Transverse colon (tissue), 4 donors: ENCODE results near the gene BMP8A. TPM values are rescaled to one million over a fixed set of nuclear protein-coding genes. Genes with fewer than 3 reads are reported as not detected.
A peak's percentile ranks its signal among the peaks of the same experiment; 100 is the strongest.

ENCODE experiments used
- DNase-seq: peaks from one replicate; pipeline ENCODE4 v3.0.0-alpha.2; 2019
- H3K27ac ChIP-seq, 4 donors: fragments of 200-600 bp; sonication (generic); 2 replicates each; pipeline ENCODE4 v1.5.1; 2016 to 2018; ENCODE audit warnings: inconsistent platforms in 4 of 4
- H3K27me3 ChIP-seq: fragments of 200-600 bp; sonication (generic); 2 replicates; pipeline ENCODE4 v1.5.1; 2017; ENCODE audit warnings: inconsistent platforms
- H3K36me3 ChIP-seq, 4 donors: fragments of 200-600 bp; sonication (generic); 2 replicates each; pipeline ENCODE4 v1.5.1; 2017 to 2019; ENCODE audit warnings: inconsistent platforms in 4 of 4
- H3K4me1 ChIP-seq, 4 donors: fragments of 200-600 bp; sonication (generic); 2 replicates each; pipeline ENCODE4 v1.5.1; 2017 to 2020; ENCODE audit warnings: inconsistent platforms in 4 of 4
- H3K4me3 ChIP-seq, 4 donors: fragments of 200-600 bp; sonication (generic); 1 replicate in 1 of 4; 2 replicates in 3 of 4; pipeline versions ENCODE4 v1.5.1 to v1.6.1; 2017 to 2019; ENCODE audit warnings: inconsistent platforms in 4 of 4
- H3K9me3 ChIP-seq, 2 donors: fragments of 200-600 bp; sonication (generic); 2 replicates each; pipeline ENCODE4 v1.5.1; 2017 to 2019; ENCODE audit warnings: inconsistent platforms in 2 of 2
- EP300 ChIP-seq: sonication (generic); formaldehyde crosslinking; IDR thresholded peaks from one replicate; pipeline ENCODE4 v1.6.1; 2017; ENCODE audit warnings: antibody characterized with exemption, low read depth
- POLR2A ChIP-seq: fragments of 450-650 bp; IDR thresholded peaks from one replicate; pipeline ENCODE4 v1.6.1; 2016; ENCODE audit warnings: antibody characterized with exemption, mild to moderate bottlenecking, moderate library complexity
- POLR2AphosphoS5 ChIP-seq, 3 donors: sonication (generic); formaldehyde crosslinking; IDR thresholded peaks; one replicate each; pipeline ENCODE4 v1.6.1; 2016; ENCODE audit warnings: antibody characterized with exemption in 3 of 3
- WGBS, 2 donors: methylation state at CpG; one replicate each; pipeline ENCODE4 v1.1.5; 2018; ENCODE audit warnings: low coverage in 1 of 2; 5-methylcytosine and 5-hydroxymethylcytosine counted together
- in situ Hi-C, 4 donors: fragments of 200-750 bp; cut with MboI; loops; one replicate each; pipeline versions ENCODE4 v1.15.0 to v1.15.1; 2017; ENCODE audit warnings: low sequenced_read_pairs in 3 of 4, low pct_ligation_motif_present in 1 of 4, low pct_unique_long_range_greater_than_20kb in 1 of 4
- intact Hi-C: fragments of 100-400 bp; cut with DNase I; formaldehyde crosslinking; loops from one replicate; pipeline ENCODE4 v1.15.1; 2023; ENCODE audit warnings: low total_unique reads
- total RNA-seq, 4 donors: library from RNA; depleted of rRNA; stranded (reverse); fragments of >200 nt; gene quantifications; one replicate each; pipeline ENCODE4 v1.1.0, GENCODE V29; 2016
- TF ChIP-seq, protein P1 (sequence below), 5 experiments: fragments of 200-600 bp in 3 of 5; fragments of 450-650 bp in 2 of 5; sonication (generic) in 3 of 5; IDR thresholded peaks; 1 replicate in 2 of 5; 2 replicates in 3 of 5; pipeline ENCODE4 v1.5.1; 2016 to 2017; ENCODE audit warnings: antibody characterized with exemption in 5 of 5, inconsistent platforms in 3 of 5, mild to moderate bottlenecking in 2 of 5, moderate library complexity in 1 of 5

Gene BMP8A
- total RNA-seq, 4 donors from 2014 or later, result 11.0 to 12.3 TPM; not detected in 2

DNA sequence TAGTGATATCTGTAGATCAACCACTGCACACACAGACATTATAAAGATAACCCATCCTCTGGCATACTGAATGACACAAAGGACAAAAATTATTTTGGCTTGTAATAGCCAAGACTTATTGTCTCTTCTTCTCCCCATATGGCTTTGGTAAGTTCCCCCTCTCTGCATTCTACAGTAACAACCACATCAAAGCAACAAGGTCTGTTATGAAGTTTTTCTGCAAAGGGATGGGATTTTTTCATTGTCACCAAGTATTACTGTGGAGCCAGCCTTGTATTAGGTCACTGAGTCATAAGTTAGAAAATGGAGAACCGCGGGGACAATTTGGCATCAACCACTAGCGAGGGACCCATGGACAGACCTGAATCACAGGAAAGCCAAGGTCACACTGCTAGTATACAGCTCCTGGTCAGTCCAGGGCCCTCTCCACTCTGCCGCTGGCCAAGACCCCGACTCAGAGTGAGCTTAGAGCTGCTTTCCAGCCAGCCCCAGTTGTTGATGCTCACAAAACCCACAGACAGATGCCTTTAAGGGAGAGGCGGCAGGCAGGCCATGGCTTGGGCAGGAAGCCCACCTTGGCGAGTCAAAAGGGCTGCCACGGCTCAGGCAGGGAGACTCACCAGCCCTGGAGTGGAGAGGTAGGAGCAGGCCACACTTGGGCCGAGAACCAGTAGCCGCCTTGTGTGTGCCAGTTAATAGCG is 79.2 kb downstream of the BMP8A start:
- no peak for DNase-seq
- Histone ChIP-seq H3K27ac (no peak overlapping the region), H3K36me3 (peaks cover 0 to 58% (median 22%) of the 10 kb centered on the region in 4 donors), H3K27me3 (no peaks in the 10 kb centered on the region), H3K9me3 (no peaks in the 10 kb centered on the region), H3K4me3 (no peak overlapping the region), H3K4me1 (peaks cover 29 to 47% (median 41%) of the 10 kb centered on the region in 4 donors)
- in situ Hi-C loops, result no loop called here
- TF ChIP-seq, protein P1, sequence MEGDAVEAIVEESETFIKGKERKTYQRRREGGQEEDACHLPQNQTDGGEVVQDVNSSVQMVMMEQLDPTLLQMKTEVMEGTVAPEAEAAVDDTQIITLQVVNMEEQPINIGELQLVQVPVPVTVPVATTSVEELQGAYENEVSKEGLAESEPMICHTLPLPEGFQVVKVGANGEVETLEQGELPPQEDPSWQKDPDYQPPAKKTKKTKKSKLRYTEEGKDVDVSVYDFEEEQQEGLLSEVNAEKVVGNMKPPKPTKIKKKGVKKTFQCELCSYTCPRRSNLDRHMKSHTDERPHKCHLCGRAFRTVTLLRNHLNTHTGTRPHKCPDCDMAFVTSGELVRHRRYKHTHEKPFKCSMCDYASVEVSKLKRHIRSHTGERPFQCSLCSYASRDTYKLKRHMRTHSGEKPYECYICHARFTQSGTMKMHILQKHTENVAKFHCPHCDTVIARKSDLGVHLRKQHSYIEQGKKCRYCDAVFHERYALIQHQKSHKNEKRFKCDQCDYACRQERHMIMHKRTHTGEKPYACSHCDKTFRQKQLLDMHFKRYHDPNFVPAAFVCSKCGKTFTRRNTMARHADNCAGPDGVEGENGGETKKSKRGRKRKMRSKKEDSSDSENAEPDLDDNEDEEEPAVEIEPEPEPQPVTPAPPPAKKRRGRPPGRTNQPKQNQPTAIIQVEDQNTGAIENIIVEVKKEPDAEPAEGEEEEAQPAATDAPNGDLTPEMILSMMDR (IDR thresholded peaks at IDR 0.05), result no peak
- no peak for TF ChIP-seq POLR2AphosphoS5 (IDR thresholded peaks at IDR 0.05)
- no peak for TF ChIP-seq POLR2A
- TF ChIP-seq EP300, result no peak
- intact Hi-C loops, result no loop called here
- 93 to 100% methylated on average over 3 to 11 of the region's 11 CpGs for WGBS, 2 donors

DNA sequence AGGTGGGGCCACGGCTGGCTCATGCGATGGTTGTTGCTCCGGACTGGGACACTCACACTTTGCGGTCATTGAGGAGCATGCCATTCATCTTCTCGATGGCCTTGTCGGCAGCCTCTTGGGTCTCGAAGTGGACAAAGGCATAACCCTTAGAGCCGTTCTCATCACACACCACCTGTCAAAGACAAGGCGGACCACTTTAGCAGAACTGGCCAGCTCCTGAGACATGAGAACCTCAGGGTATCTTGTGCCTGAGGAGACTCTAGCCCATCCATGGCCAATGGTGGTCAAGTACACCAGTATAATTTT is 79.7 kb downstream of the BMP8A start:
- Histone ChIP-seq H3K27ac (no peak overlapping the region), H3K4me3 (no peak overlapping the region), H3K36me3 (peaks cover 0 to 58% (median 20%) of the 10 kb centered on the region in 4 donors), H3K4me1 (peaks cover 29 to 47% (median 40%) of the 10 kb centered on the region in 4 donors), H3K27me3 (no peaks in the 10 kb centered on the region), H3K9me3 (no peaks in the 10 kb centered on the region)
- no peak for TF ChIP-seq POLR2A
- no peak for TF ChIP-seq EP300
- peak in 1 of 3 donors; percentile 15 for TF ChIP-seq POLR2AphosphoS5 (IDR thresholded peaks at IDR 0.05)
- intact Hi-C loops (no loop called here), in situ Hi-C loops (no loop called here)
- DNase-seq, result no peak
- 95% methylated on average over 9 of the region's 9 CpGs; no CpG with 5 or more reads in 1 of the 2 donors for WGBS, 2 donors

DNA sequence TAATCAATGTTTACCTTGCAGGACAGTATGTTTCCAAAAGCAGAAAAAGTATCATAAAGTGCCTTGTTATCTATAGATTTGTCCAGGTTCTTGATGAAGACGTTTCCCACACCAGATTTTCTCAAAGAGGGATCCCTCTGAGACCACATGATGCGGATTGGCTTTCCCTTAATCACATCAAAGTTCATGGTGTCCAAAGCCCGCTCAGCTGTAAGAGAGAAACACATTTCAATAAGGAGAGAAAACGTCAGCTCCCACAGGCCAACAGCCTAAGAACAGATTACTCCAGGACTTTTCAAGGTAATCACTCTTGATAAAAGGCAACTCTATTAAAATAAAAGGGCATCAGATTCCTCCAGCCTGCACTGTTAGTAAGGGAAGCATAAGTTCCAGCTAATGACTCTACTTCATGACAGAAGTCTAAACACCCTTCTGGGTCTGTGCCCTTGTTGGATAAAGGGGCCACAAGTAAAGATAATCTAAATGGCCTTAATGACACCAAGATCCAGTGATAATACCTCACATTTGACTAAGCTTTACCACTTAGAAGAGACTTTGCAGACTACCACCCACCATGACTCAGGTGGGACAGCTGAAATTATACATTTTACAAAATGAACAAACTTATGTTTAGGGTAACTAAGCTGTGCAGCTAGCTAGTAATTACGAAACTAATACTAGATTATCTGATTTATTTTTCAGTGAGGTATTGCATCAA is 81.1 kb downstream of the BMP8A start:
- Histone ChIP-seq H3K36me3 (peaks cover 0 to 46% (median 16%) of the 10 kb centered on the region in 4 donors), H3K9me3 (no peaks in the 10 kb centered on the region), H3K4me3 (no peak overlapping the region), H3K27me3 (no peaks in the 10 kb centered on the region), H3K4me1 (peaks cover 23 to 41% (median 28%) of the 10 kb centered on the region in 4 donors), H3K27ac (no peak overlapping the region)
- TF ChIP-seq EP300 (no peak), POLR2A (no peak), POLR2AphosphoS5 (IDR thresholded peaks at IDR 0.05) (no peak)
- TF ChIP-seq, protein P1 (IDR thresholded peaks at IDR 0.05), result no peak
- intact Hi-C loops (no loop called here), in situ Hi-C loops (no loop called here)
- no peak for DNase-seq
- WGBS, 2 donors, result 66 to 67% methylated on average over 4 to 5 of the region's 5 CpGs

DNA sequence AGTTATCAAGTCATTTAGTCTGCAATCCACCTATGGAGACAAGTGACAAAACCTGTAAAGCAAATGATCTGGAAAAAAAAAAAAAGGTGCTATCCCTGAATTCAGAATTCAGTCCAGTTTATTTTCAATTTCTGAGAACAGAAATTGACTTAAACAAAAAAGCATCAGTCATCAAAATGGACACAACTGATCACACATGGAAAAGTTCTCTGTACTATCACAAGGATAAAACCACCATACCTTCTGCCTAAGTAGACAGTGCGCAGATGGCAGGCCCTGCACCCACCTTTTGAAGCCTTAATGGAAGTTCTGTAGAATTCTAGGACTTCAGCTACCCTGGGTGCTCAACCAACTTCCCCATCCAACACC is 81.6 kb downstream of the BMP8A start:
- no peaks in the 10 kb centered on the region for H3K9me3 ChIP-seq
- in situ Hi-C loops (no loop called here), intact Hi-C loops (no loop called here)
- no peak overlapping the region for H3K27ac ChIP-seq
- no peak overlapping the region for H3K4me3 ChIP-seq
- H3K36me3 ChIP-seq, result peaks cover 0 to 41% (median 16%) of the 10 kb centered on the region in 4 donors
- DNase-seq, result no peak
- 78 to 91% methylated on average over 1 of the region's 1 CpG for WGBS, 2 donors
- TF ChIP-seq, protein P1 (IDR thresholded peaks at IDR 0.05), result no peak
- no peak for TF ChIP-seq POLR2AphosphoS5 (IDR thresholded peaks at IDR 0.05)
- no peak for TF ChIP-seq POLR2A
- no peak for TF ChIP-seq EP300
- no peaks in the 10 kb centered on the region for H3K27me3 ChIP-seq
- H3K4me1 ChIP-seq, result peaks cover 23 to 41% (median 28%) of the 10 kb centered on the region in 4 donors
